ENCODE measurements around the gene SENP2. TPM values are rescaled to one million over a fixed set of nuclear protein-coding genes. Genes with fewer than 3 reads are reported as not detected.

The SENP2 gene
- total and polyA plus RNA-seq, 2 of the 13 experiments (the other 11 are each of a cell fraction or from before 2014, with no cell fraction given), result 7.7 to 46.2 TPM

DNA sequence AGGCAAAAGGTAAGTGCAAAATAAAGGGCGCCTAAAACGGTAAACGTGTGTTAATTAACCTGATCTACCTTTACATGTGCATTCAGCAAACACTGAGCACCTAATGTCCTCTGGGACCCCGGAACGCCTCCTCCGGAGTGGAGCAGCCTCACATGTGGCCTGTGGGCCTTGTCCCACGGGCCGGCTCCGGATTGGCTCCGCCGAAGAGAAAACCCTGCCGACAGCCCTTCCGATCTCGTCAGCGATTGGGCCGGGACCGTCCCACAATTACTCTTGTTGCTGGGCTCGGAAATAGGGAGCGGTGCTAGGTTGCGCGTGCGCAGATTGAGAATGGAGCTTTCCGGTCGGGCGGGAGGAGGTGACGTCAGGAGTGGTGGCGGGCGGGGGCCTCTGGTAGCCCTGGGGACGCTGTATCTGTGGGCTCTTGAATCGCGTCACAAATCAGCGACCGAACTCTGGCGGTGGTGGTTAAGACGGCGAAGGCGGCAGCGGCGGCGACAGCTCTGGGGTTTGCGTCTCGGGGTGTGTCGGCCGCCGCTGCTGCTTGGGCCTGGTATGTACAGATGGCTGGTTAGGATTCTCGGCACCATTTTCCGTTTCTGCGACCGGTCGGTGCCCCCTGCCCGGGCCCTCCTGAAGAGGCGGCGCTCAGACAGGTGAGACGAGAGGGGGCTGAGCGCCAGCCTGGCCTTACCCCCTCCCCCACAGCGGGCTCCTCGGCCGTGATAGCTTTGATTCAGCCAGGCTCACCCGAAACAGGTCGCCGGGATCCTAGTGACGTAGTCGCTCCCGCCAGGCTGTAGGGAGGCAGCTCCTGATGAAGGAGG, at the start of gene SENP2 (continued):
- TF ChIP-seq, protein P1, sequence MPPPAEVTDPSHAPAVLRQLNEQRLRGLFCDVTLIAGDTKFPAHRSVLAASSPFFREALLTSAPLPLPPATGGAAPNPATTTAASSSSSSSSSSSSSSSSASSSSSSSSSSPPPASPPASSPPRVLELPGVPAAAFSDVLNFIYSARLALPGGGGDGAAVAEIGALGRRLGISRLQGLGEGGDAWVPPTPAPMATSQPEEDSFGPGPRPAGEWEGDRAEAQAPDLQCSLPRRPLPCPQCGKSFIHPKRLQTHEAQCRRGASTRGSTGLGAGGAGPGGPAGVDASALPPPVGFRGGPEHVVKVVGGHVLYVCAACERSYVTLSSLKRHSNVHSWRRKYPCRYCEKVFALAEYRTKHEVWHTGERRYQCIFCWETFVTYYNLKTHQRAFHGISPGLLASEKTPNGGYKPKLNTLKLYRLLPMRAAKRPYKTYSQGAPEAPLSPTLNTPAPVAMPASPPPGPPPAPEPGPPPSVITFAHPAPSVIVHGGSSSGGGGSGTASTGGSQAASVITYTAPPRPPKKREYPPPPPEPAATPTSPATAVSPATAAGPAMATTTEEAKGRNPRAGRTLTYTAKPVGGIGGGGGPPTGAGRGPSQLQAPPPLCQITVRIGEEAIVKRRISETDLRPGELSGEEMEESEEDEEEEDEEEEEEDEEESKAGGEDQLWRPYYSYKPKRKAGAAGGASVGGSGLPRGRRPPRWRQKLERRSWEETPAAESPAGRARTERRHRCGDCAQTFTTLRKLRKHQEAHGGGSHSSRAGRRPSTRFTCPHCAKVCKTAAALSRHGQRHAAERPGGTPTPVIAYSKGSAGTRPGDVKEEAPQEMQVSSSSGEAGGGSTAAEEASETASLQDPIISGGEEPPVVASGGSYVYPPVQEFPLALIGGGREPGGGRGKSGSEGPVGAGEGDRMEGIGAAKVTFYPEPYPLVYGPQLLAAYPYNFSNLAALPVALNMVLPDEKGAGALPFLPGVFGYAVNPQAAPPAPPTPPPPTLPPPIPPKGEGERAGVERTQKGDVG (CRISPR knock-in tag; IDR thresholded peaks at IDR 0.05; ENCODE audit: borderline replicate concordance), result no peak
- TF ChIP-seq PHF20 (CRISPR knock-in tag; IDR thresholded peaks at IDR 0.05), result peak; percentile 89
- 0 out of 2 replicates have a peak, but pooled peaks have one; percentile 68 for TF ChIP-seq REL (CRISPR knock-in tag; conservative IDR thresholded peaks at IDR 0.05)
- TF ChIP-seq ZNF644 (CRISPR knock-in tag; IDR thresholded peaks at IDR 0.05; ENCODE audit: low read depth), result no peak
- no peak for TF ChIP-seq SMYD3 (CRISPR knock-in tag; IDR thresholded peaks at IDR 0.05)
- TF ChIP-seq ZNF225 (CRISPR knock-in tag; IDR thresholded peaks at IDR 0.05), result no peak
- peak; percentile 94 for TF ChIP-seq GATAD1 (CRISPR knock-in tag; IDR thresholded peaks at IDR 0.05)
- no peak for TF ChIP-seq ZKSCAN5 (CRISPR knock-in tag; IDR thresholded peaks at IDR 0.05)
- no peak for TF ChIP-seq MIXL1 (CRISPR knock-in tag; IDR thresholded peaks at IDR 0.05)
- TF ChIP-seq, protein P2, sequence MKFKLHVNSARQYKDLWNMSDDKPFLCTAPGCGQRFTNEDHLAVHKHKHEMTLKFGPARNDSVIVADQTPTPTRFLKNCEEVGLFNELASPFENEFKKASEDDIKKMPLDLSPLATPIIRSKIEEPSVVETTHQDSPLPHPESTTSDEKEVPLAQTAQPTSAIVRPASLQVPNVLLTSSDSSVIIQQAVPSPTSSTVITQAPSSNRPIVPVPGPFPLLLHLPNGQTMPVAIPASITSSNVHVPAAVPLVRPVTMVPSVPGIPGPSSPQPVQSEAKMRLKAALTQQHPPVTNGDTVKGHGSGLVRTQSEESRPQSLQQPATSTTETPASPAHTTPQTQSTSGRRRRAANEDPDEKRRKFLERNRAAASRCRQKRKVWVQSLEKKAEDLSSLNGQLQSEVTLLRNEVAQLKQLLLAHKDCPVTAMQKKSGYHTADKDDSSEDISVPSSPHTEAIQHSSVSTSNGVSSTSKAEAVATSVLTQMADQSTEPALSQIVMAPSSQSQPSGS (CRISPR knock-in tag; IDR thresholded peaks at IDR 0.05), result peak; percentile 92
- TF ChIP-seq, protein P3, sequence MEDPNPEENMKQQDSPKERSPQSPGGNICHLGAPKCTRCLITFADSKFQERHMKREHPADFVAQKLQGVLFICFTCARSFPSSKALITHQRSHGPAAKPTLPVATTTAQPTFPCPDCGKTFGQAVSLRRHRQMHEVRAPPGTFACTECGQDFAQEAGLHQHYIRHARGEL (CRISPR knock-in tag; IDR thresholded peaks at IDR 0.05), result no peak
- TF ChIP-seq STAG1 (CRISPR knock-in tag; IDR thresholded peaks at IDR 0.05), result no peak
- TF ChIP-seq ZNF350 (CRISPR knock-in tag; IDR thresholded peaks at IDR 0.05; ENCODE audit: borderline replicate concordance, low read depth), result peak; percentile 55; the same call in 1 of the 2 replicates
- TF ChIP-seq NFATC3 (CRISPR knock-in tag; IDR thresholded peaks at IDR 0.05), result no peak
- TF ChIP-seq HHEX (CRISPR knock-in tag; IDR thresholded peaks at IDR 0.05), result no peak
- 0 out of 2 replicates have a peak, but pooled peaks have one; percentile 24 for TF ChIP-seq ZNF510 (CRISPR knock-in tag; IDR thresholded peaks at IDR 0.05; ENCODE audit: low read depth)
- TF ChIP-seq ARNTL (CRISPR knock-in tag; IDR thresholded peaks at IDR 0.05), result peak; percentile 48
- no peak for TF ChIP-seq ZNF569 (CRISPR knock-in tag; IDR thresholded peaks at IDR 0.05; ENCODE audit: borderline replicate concordance)
- TF ChIP-seq ZFP41 (CRISPR knock-in tag; IDR thresholded peaks at IDR 0.05; ENCODE audit: borderline replicate concordance), result no peak
- no peak for TF ChIP-seq JUN (CRISPR knock-in tag; IDR thresholded peaks at IDR 0.05)
- TF ChIP-seq, protein P4, sequence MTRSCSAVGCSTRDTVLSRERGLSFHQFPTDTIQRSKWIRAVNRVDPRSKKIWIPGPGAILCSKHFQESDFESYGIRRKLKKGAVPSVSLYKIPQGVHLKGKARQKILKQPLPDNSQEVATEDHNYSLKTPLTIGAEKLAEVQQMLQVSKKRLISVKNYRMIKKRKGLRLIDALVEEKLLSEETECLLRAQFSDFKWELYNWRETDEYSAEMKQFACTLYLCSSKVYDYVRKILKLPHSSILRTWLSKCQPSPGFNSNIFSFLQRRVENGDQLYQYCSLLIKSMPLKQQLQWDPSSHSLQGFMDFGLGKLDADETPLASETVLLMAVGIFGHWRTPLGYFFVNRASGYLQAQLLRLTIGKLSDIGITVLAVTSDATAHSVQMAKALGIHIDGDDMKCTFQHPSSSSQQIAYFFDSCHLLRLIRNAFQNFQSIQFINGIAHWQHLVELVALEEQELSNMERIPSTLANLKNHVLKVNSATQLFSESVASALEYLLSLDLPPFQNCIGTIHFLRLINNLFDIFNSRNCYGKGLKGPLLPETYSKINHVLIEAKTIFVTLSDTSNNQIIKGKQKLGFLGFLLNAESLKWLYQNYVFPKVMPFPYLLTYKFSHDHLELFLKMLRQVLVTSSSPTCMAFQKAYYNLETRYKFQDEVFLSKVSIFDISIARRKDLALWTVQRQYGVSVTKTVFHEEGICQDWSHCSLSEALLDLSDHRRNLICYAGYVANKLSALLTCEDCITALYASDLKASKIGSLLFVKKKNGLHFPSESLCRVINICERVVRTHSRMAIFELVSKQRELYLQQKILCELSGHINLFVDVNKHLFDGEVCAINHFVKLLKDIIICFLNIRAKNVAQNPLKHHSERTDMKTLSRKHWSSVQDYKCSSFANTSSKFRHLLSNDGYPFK (CRISPR knock-in tag; IDR thresholded peaks at IDR 0.05; ENCODE audit: borderline replicate concordance), result peak; percentile 60; the same call in 1 of the 2 replicates
- TF ChIP-seq PITX1 (CRISPR knock-in tag; IDR thresholded peaks at IDR 0.05), result no peak

Measured in HepG2 (cell line).